ENCODE data around the gene CDK7. TPM values are rescaled to one million over a fixed set of nuclear protein-coding genes. Genes with fewer than 3 reads are reported as not detected.

CDK7 gene
- 32.1 TPM for total RNA-seq
- polyA plus RNA-seq, result 47.1 TPM
- long read RNA-seq, donor 1, result 0 reads
- long read RNA-seq, donor 2, result 0 reads
- long read RNA-seq, donor 3, transcript CDK7-202 (11 exons, 1,455 nt), result minor isoform, 5 of 25 reads
- long read RNA-seq, donor 3, transcript CDK7-201 (12 exons, 1,439 nt), result major isoform, 8 of 25 reads
- long read RNA-seq, donor 3, partial matches to known transcripts, result 12 of 25 reads
- long read RNA-seq, donor 3, other reads (novel, unspliced or antisense), result 0 of 25 reads
- long read RNA-seq, donor 4, transcript CDK7-201 (12 exons, 1,439 nt), result major isoform, 6 of 11 reads
- long read RNA-seq, donor 4, partial matches to known transcripts, result 5 of 11 reads
- long read RNA-seq, donor 4, other reads (novel, unspliced or antisense), result 0 of 11 reads
- long read RNA-seq, donor 5, transcript CDK7-201 (12 exons, 1,439 nt), result major isoform, 17 of 34 reads
- long read RNA-seq, donor 5, partial matches to known transcripts, result 14 of 34 reads
- long read RNA-seq, donor 5, other reads (novel, unspliced or antisense), result 0 of 34 reads
- long read RNA-seq, donor 6, transcript CDK7-201 (12 exons, 1,439 nt), result major isoform, 12 of 15 reads
- long read RNA-seq, donor 6, partial matches to known transcripts, result 0 of 15 reads
- long read RNA-seq, donor 6, other reads (novel, unspliced or antisense), result 0 of 15 reads
- long read RNA-seq, donor 7, transcript CDK7-201 (12 exons, 1,439 nt), result major isoform, 13 of 13 reads
- long read RNA-seq, donor 7, partial matches to known transcripts, result 0 of 13 reads
- long read RNA-seq, donor 7, other reads (novel, unspliced or antisense), result 0 of 13 reads
- long read RNA-seq, donor 8, transcript CDK7-201 (12 exons, 1,439 nt), result major isoform, 5 of 5 reads
- long read RNA-seq, donor 8, partial matches to known transcripts, result 0 of 5 reads
- long read RNA-seq, donor 8, other reads (novel, unspliced or antisense), result 0 of 5 reads
- long read RNA-seq, donor 9, transcript CDK7-201 (12 exons, 1,439 nt), result major isoform, 7 of 11 reads
- long read RNA-seq, donor 9, partial matches to known transcripts, result 0 of 11 reads
- long read RNA-seq, donor 9, other reads (novel, unspliced or antisense), result 0 of 11 reads
- long read RNA-seq, donor 10, transcript CDK7-201 (12 exons, 1,439 nt), result major isoform, 5 of 5 reads
- long read RNA-seq, donor 10, partial matches to known transcripts, result 0 of 5 reads
- long read RNA-seq, donor 10, other reads (novel, unspliced or antisense), result 0 of 5 reads

DNA sequence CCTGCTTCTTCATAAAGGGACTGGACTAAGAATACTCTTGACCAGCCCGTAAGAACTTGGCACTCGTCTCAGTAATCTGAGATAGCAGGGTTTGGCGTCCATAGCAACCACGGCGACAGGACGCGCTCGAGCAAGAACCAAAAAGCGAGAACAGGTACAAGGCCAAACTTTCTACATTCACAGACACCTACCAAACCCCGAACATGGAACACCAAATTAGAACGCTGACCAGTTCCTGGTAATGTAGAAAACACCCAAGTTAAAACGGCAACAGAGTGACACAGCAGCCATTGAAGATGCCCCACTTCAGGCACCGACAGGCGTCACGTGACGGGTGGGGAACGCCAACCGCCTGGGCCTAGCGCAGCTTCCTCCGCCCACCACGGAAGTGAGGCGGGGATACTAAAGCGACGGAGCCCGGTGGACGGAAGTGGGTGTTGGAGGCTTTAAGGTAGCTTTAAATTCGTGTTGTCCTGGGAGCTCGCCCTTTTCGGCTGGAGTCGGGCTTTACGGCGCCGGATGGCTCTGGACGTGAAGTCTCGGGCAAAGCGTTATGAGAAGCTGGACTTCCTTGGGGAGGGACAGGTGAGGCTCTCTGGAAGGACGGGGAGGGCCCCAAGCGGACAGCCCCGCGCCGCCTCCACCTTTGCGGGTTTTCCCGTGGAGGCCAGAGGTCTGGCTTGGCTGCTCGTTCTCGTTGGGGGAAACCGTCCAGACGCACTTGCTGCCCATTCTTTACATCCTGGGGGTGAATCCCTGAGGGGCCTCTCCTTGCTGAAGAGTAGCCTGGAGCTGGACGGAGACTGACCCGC is at the start of gene CDK7:
TSS of gene CDK7 (plus strand) at position 430 of the 812 bp plus-strand sequence. CDS start at position 520, 90 bp downstream.
- Histone ChIP-seq H3K36me3 (ENCODE audit: control insufficient read depth in 2 of 2, insufficient read depth in 2 of 2, low read length in 1 of 2) (peaks cover 5 to 14% of the 10 kb centered on the region in 2 donors), H3K9me3 (ENCODE audit: control insufficient read depth in 2 of 2, insufficient read depth in 1 of 2, low read length in 1 of 2) (no peaks in the 10 kb centered on the region), H3K4me1 (ENCODE audit: control insufficient read depth in 2 of 2, insufficient read depth in 2 of 2, low read length in 2 of 2) (peaks cover 3 to 4% of the 10 kb centered on the region in 2 donors), H3K4me3 (ENCODE audit: low read length in 2 of 2) (peak within 1 kb of the TSS; percentile 88 to 100), H3K27ac (ENCODE audit: low read depth in 1 of 2, low read length in 1 of 2) (peak within 1 kb of the TSS; percentile 48 to 85), H3K27me3 (ENCODE audit: control insufficient read depth in 2 of 2, insufficient read depth in 1 of 2, low read length in 1 of 2) (no peaks in the 10 kb centered on the region)
- WGBS, result under 1% methylated on average over 49 of the region's 49 CpGs
- DNase-seq (ENCODE audit: low read depth in 6 of 9, low spot score in 9 of 9), result peak; percentile 75 to 94 (median 86)

DNA sequence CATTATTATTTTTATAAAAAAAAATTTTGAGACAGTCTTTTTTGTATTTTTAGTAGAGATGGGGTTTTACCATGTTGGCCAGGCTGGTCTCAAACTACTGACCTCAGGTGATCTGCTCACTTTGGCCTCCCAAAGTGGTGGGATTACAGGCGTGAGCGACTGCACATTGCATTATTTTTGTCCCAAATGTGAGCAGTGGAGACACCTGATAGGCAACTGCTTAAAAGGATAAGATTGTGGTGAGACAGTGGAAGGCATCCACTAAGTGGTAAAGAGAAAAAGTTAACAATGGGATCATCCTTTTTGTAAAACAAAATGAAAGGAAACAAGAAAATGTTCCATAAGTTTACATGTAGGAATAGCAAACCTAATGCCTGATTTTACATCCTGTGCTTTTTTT is 47.3 kb upstream of the CDK7 start:
- Histone ChIP-seq H3K27ac (ENCODE audit: low read depth in 1 of 2, low read length in 1 of 2) (no peak overlapping the region), H3K9me3 (ENCODE audit: control insufficient read depth in 2 of 2, insufficient read depth in 1 of 2, low read length in 1 of 2) (peaks cover 0 to under 1% of the 10 kb centered on the region in 2 donors), H3K4me1 (ENCODE audit: control insufficient read depth in 2 of 2, insufficient read depth in 2 of 2, low read length in 2 of 2) (peaks cover 8 to 11% of the 10 kb centered on the region in 2 donors), H3K4me3 (ENCODE audit: low read length in 2 of 2) (no peak overlapping the region), H3K27me3 (ENCODE audit: control insufficient read depth in 2 of 2, insufficient read depth in 1 of 2, low read length in 1 of 2) (no peaks in the 10 kb centered on the region), H3K36me3 (ENCODE audit: control insufficient read depth in 2 of 2, insufficient read depth in 2 of 2, low read length in 1 of 2) (peaks cover 0 to 2% of the 10 kb centered on the region in 2 donors)
- WGBS, result 98% methylated on average over 2 of the region's 2 CpGs
- DNase-seq (ENCODE audit: low read depth in 6 of 9, low spot score in 9 of 9), result no peak

DNA sequence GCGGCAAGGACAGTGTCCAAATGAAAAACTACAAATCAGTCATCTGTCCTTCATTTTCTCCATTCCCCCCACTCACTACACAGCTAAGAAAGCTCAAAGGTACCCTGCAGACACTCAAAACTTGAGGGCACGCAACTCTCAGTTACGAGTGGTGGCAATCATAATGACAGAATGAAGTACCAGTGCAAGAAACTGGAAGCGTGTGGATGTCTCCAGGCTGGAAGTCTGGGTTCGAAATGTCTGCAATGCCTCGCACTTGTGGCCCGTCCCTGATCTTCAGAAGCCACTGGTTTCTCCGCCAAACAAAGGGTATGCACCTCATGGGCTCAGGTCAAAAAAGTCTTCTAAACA is 45.9 kb upstream of the CDK7 start:
- H3K36me3 ChIP-seq (ENCODE audit: control insufficient read depth in 2 of 2, insufficient read depth in 2 of 2, low read length in 1 of 2), result peaks cover 0 to 4% of the 10 kb centered on the region in 2 donors
- 29% methylated on average over 8 of the region's 8 CpGs for WGBS
- peak overlapping the region in 1 of 2 donors; percentile 84 for H3K27ac ChIP-seq (ENCODE audit: low read depth in 1 of 2, low read length in 1 of 2)
- peak overlapping the region; percentile 91 to 93 for H3K4me3 ChIP-seq (ENCODE audit: low read length in 2 of 2)
- no peaks in the 10 kb centered on the region for H3K9me3 ChIP-seq (ENCODE audit: control insufficient read depth in 2 of 2, insufficient read depth in 1 of 2, low read length in 1 of 2)
- DNase-seq (ENCODE audit: low read depth in 6 of 9, low spot score in 9 of 9), result no peak
- H3K27me3 ChIP-seq (ENCODE audit: control insufficient read depth in 2 of 2, insufficient read depth in 1 of 2, low read length in 1 of 2), result no peaks in the 10 kb centered on the region
- peaks cover 8 to 11% of the 10 kb centered on the region in 2 donors for H3K4me1 ChIP-seq (ENCODE audit: control insufficient read depth in 2 of 2, insufficient read depth in 2 of 2, low read length in 2 of 2)

DNA sequence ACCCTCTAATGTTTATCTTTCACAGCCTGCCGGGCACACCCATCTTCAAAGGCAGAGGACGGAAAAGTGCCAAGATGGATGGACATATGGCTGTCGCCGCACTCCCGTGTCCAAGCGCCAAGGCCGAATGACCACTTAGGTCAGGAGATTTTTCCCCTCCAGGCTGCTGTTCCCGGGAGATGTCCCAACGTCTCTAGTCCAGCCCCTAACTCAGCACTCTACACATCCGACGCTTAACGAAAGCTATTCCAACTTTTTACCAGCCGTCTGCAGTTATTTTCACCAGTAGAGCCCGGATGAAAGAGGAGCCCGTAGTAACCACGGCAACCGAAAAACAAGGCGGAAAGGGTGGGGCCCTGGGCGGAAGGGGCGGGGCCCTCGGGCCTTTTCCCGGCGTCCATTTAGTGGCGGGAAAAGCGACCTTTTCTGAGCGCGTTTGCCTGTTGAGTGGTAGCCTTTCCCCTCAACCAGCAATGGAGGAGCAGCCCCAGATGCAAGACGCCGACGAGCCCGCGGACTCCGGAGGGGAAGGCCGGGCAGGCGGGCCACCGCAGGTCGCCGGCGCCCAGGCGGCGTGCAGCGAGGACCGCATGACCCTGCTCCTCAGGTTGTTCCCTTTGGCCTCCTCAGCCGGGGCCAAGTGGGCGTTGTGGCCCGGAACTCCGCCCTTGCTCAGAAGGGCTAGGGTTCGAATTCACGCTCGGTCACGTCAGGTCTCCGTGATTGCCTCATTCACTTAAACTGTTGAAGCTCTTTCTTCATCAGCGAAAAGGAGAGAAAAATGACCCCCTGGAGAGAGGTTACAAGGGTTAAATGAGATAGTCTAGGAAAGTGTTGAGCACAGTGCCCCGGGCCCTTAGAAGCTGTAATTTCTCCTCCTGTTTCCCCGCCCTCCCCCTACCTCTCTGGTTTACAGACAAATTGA is 45.3 kb upstream of the CDK7 start, which contains the start of gene CENPH:
TSS of gene CENPH (plus strand) at position 422 of the 925 bp plus-strand sequence. CDS start at position 474, 52 bp downstream.
- DNase-seq (ENCODE audit: low read depth in 6 of 9, low spot score in 9 of 9), result peak; percentile 70 to 93 (median 85)
- Histone ChIP-seq H3K9me3 (ENCODE audit: control insufficient read depth in 2 of 2, insufficient read depth in 1 of 2, low read length in 1 of 2) (no peaks in the 10 kb centered on the region), H3K36me3 (ENCODE audit: control insufficient read depth in 2 of 2, insufficient read depth in 2 of 2, low read length in 1 of 2) (peaks cover 0 to 10% of the 10 kb centered on the region in 2 donors), H3K4me1 (ENCODE audit: control insufficient read depth in 2 of 2, insufficient read depth in 2 of 2, low read length in 2 of 2) (peaks cover 8 to 11% of the 10 kb centered on the region in 2 donors), H3K27ac (ENCODE audit: low read depth in 1 of 2, low read length in 1 of 2) (peak within 1 kb of the TSS; percentile 83 to 84), H3K27me3 (ENCODE audit: control insufficient read depth in 2 of 2, insufficient read depth in 1 of 2, low read length in 1 of 2) (no peaks in the 10 kb centered on the region), H3K4me3 (ENCODE audit: low read length in 2 of 2) (peak within 1 kb of the TSS; percentile 91 to 93)
- under 1% methylated on average over 55 of the region's 55 CpGs for WGBS

DNA sequence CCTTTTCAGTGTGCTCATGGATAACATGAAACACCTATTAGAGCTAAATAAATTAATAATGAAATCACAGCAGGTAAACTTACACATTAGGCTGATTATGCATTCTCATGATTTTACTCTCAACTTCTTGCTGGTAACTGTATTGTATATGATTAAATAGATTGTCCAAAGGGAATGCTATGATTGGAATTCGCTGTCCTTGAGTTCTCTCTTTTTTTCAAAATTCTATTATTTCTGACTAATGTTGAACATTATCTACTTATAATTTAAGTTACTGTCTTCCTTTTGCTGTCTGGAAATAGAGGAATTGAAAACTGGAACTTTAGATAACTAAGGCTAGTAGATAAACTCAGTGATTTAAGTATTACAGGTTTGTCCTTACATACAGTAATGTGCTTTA is 32.2 kb upstream of the CDK7 start:
- no peaks in the 10 kb centered on the region for H3K9me3 ChIP-seq (ENCODE audit: control insufficient read depth in 2 of 2, insufficient read depth in 1 of 2, low read length in 1 of 2)
- no peaks in the 10 kb centered on the region for H3K4me1 ChIP-seq (ENCODE audit: control insufficient read depth in 2 of 2, insufficient read depth in 2 of 2, low read length in 2 of 2)
- H3K27ac ChIP-seq (ENCODE audit: low read depth in 1 of 2, low read length in 1 of 2), result no peak overlapping the region
- no peak overlapping the region for H3K4me3 ChIP-seq (ENCODE audit: low read length in 2 of 2)
- DNase-seq (ENCODE audit: low read depth in 6 of 9, low spot score in 9 of 9), result no peak
- H3K36me3 ChIP-seq (ENCODE audit: control insufficient read depth in 2 of 2, insufficient read depth in 2 of 2, low read length in 1 of 2), result peaks cover 0 to 18% of the 10 kb centered on the region in 2 donors
- 97% methylated on average over 1 of the region's 1 CpG for WGBS
- no peaks in the 10 kb centered on the region for H3K27me3 ChIP-seq (ENCODE audit: control insufficient read depth in 2 of 2, insufficient read depth in 1 of 2, low read length in 1 of 2)

DNA sequence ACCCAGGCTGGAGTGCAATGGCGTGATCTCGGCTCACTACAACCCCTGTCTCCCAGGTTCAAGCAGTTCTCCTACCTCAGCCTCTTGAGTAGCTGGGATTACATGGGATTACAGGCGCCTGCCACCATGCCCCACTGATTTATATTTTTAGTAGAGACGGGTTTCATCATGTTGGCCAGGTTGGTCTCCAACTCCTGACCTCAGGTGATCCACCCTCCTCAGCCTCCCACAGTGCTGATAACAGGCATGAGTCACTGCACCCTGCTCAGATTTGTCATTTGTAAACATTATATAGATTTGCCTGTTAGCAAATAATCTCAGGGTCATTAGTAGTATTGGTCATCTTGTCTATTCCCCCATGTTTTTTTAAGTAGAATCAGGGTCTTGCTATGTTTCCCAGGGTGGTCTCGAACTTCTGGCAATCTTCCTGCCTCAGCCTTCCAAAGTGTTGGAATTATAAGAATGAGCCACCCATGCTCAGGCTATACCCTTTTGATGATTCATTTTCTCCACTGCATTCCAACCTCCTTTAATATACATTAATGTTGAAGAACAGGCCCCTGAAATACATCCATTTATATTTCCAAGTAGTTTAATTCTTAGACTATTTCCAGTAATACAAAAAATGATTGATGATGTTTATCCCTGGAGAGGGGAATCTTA is 28.0 kb upstream of the CDK7 start:
- H3K36me3 ChIP-seq (ENCODE audit: control insufficient read depth in 2 of 2, insufficient read depth in 2 of 2, low read length in 1 of 2), result peaks cover 0 to 13% of the 10 kb centered on the region in 2 donors
- H3K4me1 ChIP-seq (ENCODE audit: control insufficient read depth in 2 of 2, insufficient read depth in 2 of 2, low read length in 2 of 2), result no peaks in the 10 kb centered on the region
- 98% methylated on average over 5 of the region's 5 CpGs for WGBS
- no peak overlapping the region for H3K4me3 ChIP-seq (ENCODE audit: low read length in 2 of 2)
- H3K9me3 ChIP-seq (ENCODE audit: control insufficient read depth in 2 of 2, insufficient read depth in 1 of 2, low read length in 1 of 2), result no peaks in the 10 kb centered on the region
- no peak overlapping the region for H3K27ac ChIP-seq (ENCODE audit: low read depth in 1 of 2, low read length in 1 of 2)
- no peaks in the 10 kb centered on the region for H3K27me3 ChIP-seq (ENCODE audit: control insufficient read depth in 2 of 2, insufficient read depth in 1 of 2, low read length in 1 of 2)
- DNase-seq (ENCODE audit: low read depth in 6 of 9, low spot score in 9 of 9), result no peak

DNA sequence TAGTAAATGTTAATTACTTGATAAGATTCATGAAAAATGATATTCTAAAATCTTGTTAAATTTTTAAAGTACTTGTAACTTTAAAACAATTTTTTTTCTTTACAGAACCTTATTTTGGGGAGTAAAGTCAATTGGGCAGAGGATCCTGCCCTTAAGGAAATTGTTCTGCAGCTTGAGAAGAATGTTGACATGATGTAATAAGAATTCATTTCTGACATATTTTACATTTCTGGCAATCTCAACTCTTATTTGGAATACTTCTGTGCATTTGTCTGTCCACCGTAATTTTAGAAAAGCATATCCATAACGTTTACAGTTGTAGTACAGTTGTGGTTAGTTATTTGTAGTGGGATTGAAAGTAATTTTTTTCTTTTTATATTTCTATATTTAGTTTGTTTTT is 25.1 kb upstream of the CDK7 start:
- Histone ChIP-seq H3K36me3 (ENCODE audit: control insufficient read depth in 2 of 2, insufficient read depth in 2 of 2, low read length in 1 of 2) (peaks cover 0 to 7% of the 10 kb centered on the region in 2 donors), H3K27me3 (ENCODE audit: control insufficient read depth in 2 of 2, insufficient read depth in 1 of 2, low read length in 1 of 2) (no peaks in the 10 kb centered on the region), H3K27ac (ENCODE audit: low read depth in 1 of 2, low read length in 1 of 2) (no peak overlapping the region), H3K4me1 (ENCODE audit: control insufficient read depth in 2 of 2, insufficient read depth in 2 of 2, low read length in 2 of 2) (no peaks in the 10 kb centered on the region), H3K4me3 (ENCODE audit: low read length in 2 of 2) (no peak overlapping the region), H3K9me3 (ENCODE audit: control insufficient read depth in 2 of 2, insufficient read depth in 1 of 2, low read length in 1 of 2) (no peaks in the 10 kb centered on the region)
- no peak for DNase-seq (ENCODE audit: low read depth in 6 of 9, low spot score in 9 of 9)
- 94% methylated on average over 2 of the region's 2 CpGs for WGBS

Data from thymus (tissue), 14 donors.